Hepatocyte (in vitro differentiated cells): ENCODE results near the gene TNS4. TPM values are rescaled to one million over a fixed set of nuclear protein-coding genes. Genes with fewer than 3 reads are reported as not detected.

Source experiments
- DNase-seq: peaks from one replicate; pipeline ENCODE4 v3.0.0-alpha.2; 2016; ENCODE audit warnings: low spot score
- H2AFZ ChIP-seq: fragments of 200-600 bp; sonication (generic); 2 replicates; pipeline ENCODE4 v1.6.0; 2016; ENCODE audit warnings: antibody characterized with exemption, mild to moderate bottlenecking
- H3K27ac ChIP-seq: fragments of 200-600 bp; sonication (generic); 2 replicates; pipeline ENCODE4 v1.5.1; 2016; ENCODE audit warnings: mild to moderate bottlenecking
- H3K27me3 ChIP-seq: fragments of 200-600 bp; sonication (generic); 2 replicates; pipeline ENCODE4 v1.6.1; 2016
- H3K36me3 ChIP-seq: fragments of 200-600 bp; sonication (generic); replicated peaks from 2 replicates; pipeline ENCODE4 v1.5.1; 2016; ENCODE audit warnings: low read depth; ENCODE audit not compliant: insufficient read depth
- H3K4me1 ChIP-seq: fragments of 200-600 bp; sonication (generic); 2 replicates; pipeline ENCODE4 v1.5.1; 2016; ENCODE audit warnings: mild to moderate bottlenecking, moderate library complexity; ENCODE audit not compliant: insufficient read depth
- H3K4me2 ChIP-seq: fragments of 200-600 bp; sonication (generic); 2 replicates; pipeline ENCODE4 v1.6.0; 2016
- H3K4me3 ChIP-seq: fragments of 200-600 bp; sonication (generic); 2 replicates; pipeline ENCODE4 v1.5.1; 2016; ENCODE audit warnings: mild to moderate bottlenecking
- H3K79me2 ChIP-seq: fragments of 200-600 bp; sonication (generic); 2 replicates; pipeline ENCODE4 v1.6.0; 2017; ENCODE audit warnings: mild to moderate bottlenecking
- H3K9me2 ChIP-seq: fragments of 200-600 bp; sonication (generic); replicated peaks from 2 replicates; pipeline ENCODE4 v1.6.0; 2017; ENCODE audit warnings: mild to moderate bottlenecking; ENCODE audit not compliant: insufficient read depth
- H3K9me3 ChIP-seq: fragments of 200-600 bp; sonication (generic); 2 replicates; pipeline ENCODE4 v1.5.1; 2016; ENCODE audit warnings: low read depth, mild to moderate bottlenecking
- H4K20me1 ChIP-seq: fragments of 200-600 bp; sonication (generic); 2 replicates; pipeline ENCODE4 v1.6.0; 2016; ENCODE audit warnings: mild to moderate bottlenecking; ENCODE audit not compliant: insufficient read depth, poor library complexity, severe bottlenecking
- EZH2 ChIP-seq: fragments of 200-600 bp; sonication (generic); IDR thresholded peaks from 2 replicates; pipeline ENCODE4 v1.6.1; 2016; ENCODE audit warnings: antibody characterized with exemption, mild to moderate bottlenecking, borderline replicate concordance
- EZH2phosphoT487 ChIP-seq: fragments of 200-600 bp; sonication (generic); IDR thresholded peaks from one replicate; pipeline ENCODE4 v1.6.1; 2018; ENCODE audit warnings: antibody characterized with exemption, mild to moderate bottlenecking, low read depth, moderate library complexity; ENCODE audit not compliant: unreplicated experiment, severe bottlenecking
- WGBS: methylation state at CpG from one replicate; pipeline ENCODE4 v1.1.6; 2016; ENCODE audit warnings: low lambda C conversion rate; ENCODE audit errors: missing lambda C conversion rate; 5-methylcytosine and 5-hydroxymethylcytosine counted together
- polyA plus RNA-seq: library from polyadenylated mRNA; unstranded; fragments of >200 nt; fragmentation: Nextera tagmentation; extraction: Ambion mirVana; gene quantifications from 2 replicates; pipeline ENCODE4 v1.2.1, GENCODE V29; 2016
- total RNA-seq: library from RNA; depleted of rRNA; stranded (reverse); fragments of >200 nt; gene quantifications from 2 replicates; pipeline ENCODE4 v1.2.3, GENCODE V29; 2014
- TF ChIP-seq, protein P1 (sequence below): fragments of 200-600 bp; sonication (generic); IDR thresholded peaks from 2 replicates; pipeline ENCODE4 v1.5.1; 2016; ENCODE audit warnings: antibody characterized with exemption, mild to moderate bottlenecking; ENCODE audit not compliant: poor library complexity

TNS4 gene
- total and polyA plus RNA-seq, 2 experiments from 2014 or later: 0.07 TPM; not detected in 1

GRCh38 chr17:40451420-40451819 lies 50.0 kb downstream of the TNS4 start:
- no peaks in the 10 kb centered on the region for H3K36me3 ChIP-seq
- H3K4me1 ChIP-seq: peaks cover 43% of the 10 kb centered on the region
- WGBS: 54% methylated on average over 6 of the region's 6 CpGs
- no peaks in the 10 kb centered on the region for H3K9me2 ChIP-seq
- peak; percentile 84 for DNase-seq
- H3K27me3 ChIP-seq: no peaks in the 10 kb centered on the region
- peaks cover 2% of the 10 kb centered on the region for H4K20me1 ChIP-seq
- H3K27ac ChIP-seq: peak overlapping the region; percentile 72
- H3K4me3 ChIP-seq: no peak overlapping the region
- H3K4me2 ChIP-seq: peak overlapping the region; percentile 65
- no peak overlapping the region for H2AFZ ChIP-seq
- TF ChIP-seq EZH2 (no peak), EZH2phosphoT487 (no peak)
- TF ChIP-seq, protein P1, sequence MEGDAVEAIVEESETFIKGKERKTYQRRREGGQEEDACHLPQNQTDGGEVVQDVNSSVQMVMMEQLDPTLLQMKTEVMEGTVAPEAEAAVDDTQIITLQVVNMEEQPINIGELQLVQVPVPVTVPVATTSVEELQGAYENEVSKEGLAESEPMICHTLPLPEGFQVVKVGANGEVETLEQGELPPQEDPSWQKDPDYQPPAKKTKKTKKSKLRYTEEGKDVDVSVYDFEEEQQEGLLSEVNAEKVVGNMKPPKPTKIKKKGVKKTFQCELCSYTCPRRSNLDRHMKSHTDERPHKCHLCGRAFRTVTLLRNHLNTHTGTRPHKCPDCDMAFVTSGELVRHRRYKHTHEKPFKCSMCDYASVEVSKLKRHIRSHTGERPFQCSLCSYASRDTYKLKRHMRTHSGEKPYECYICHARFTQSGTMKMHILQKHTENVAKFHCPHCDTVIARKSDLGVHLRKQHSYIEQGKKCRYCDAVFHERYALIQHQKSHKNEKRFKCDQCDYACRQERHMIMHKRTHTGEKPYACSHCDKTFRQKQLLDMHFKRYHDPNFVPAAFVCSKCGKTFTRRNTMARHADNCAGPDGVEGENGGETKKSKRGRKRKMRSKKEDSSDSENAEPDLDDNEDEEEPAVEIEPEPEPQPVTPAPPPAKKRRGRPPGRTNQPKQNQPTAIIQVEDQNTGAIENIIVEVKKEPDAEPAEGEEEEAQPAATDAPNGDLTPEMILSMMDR: no peak
- peaks cover 38% of the 10 kb centered on the region for H3K79me2 ChIP-seq
- no peaks in the 10 kb centered on the region for H3K9me3 ChIP-seq

DNA sequence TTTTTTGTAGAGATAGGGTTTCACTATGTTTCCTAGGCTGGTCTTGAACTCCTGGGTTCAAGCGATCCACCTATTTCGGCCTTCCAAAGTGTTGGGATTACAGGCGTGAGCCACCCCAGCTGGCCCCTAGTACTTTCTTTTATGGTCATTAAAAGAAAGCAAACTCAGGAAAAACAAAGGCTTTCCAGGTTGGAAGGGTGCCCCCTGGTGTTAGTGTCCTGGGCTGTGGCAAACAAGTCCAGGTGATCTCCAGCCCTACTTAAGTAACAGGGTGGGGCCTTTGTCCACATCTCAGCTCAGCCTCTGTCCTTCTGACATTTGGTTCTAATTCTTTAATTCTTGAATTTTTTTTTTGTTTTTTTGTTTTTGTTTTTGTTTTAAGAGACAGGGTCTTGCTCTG lies 51.2 kb downstream of the TNS4 start:
- 80% methylated on average over 3 of the region's 3 CpGs for WGBS
- Histone ChIP-seq H3K4me3 (no peak overlapping the region), H2AFZ (no peak overlapping the region), H3K4me2 (no peak overlapping the region), H3K9me3 (no peaks in the 10 kb centered on the region), H3K27me3 (no peaks in the 10 kb centered on the region), H3K9me2 (no peaks in the 10 kb centered on the region), H3K4me1 (peaks cover 43% of the 10 kb centered on the region), H3K27ac (peak overlapping the region; percentile 56), H3K36me3 (no peaks in the 10 kb centered on the region), H4K20me1 (peaks cover 8% of the 10 kb centered on the region), H3K79me2 (peaks cover 51% of the 10 kb centered on the region)
- DNase-seq: peak; percentile 55
- TF ChIP-seq, protein P1: peak; percentile 47
- TF ChIP-seq EZH2phosphoT487: no peak

DNA sequence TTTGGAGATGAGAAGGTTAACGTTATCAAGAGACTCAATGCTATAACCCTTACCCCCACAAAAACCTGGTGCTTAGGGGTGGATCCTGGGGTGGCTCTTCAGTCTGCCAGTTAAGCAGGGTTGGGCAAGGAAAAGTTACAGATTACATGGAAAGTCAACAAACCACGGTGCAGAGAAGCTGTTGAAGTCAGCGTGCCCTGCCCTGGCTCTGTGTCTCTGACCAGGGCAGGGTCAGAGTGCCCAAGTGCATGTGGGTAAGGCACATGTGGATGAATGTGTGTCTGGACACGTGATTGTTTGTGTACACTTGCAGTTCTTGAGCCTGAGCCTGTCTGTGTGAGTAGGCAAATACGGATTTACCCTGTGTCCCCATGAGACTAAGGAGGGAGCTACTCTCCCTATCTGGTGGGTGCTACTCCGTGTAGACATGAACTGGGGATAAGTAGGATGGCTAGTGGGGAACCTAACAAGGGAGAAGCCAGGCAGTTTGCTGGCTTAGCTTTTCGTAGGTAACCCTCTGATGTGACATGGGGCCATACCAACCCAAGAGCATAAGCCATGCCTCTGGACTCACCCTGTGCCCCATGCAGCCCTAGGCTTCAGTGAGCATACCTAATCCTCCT lies 52.7 kb downstream of the TNS4 start:
- Histone ChIP-seq H3K4me3 (no peak overlapping the region), H3K27me3 (no peaks in the 10 kb centered on the region), H3K9me2 (no peaks in the 10 kb centered on the region), H3K4me2 (peak overlapping the region; percentile 12), H3K4me1 (peaks cover 49% of the 10 kb centered on the region), H3K9me3 (no peaks in the 10 kb centered on the region), H2AFZ (no peak overlapping the region), H3K79me2 (peaks cover 63% of the 10 kb centered on the region), H4K20me1 (peaks cover 8% of the 10 kb centered on the region), H3K27ac (peak overlapping the region; percentile 72), H3K36me3 (no peaks in the 10 kb centered on the region)
- TF ChIP-seq, protein P1: no peak
- TF ChIP-seq EZH2 (no peak), EZH2phosphoT487 (no peak)
- peak; percentile 74 for DNase-seq
- 50% methylated on average over 7 of the region's 7 CpGs for WGBS
